Keratinocyte (primary cell): ENCODE data around the gene ARHGDIB. TPM values are rescaled to one million over a fixed set of nuclear protein-coding genes. Genes with fewer than 3 reads are reported as not detected.
A peak's percentile ranks its signal among the peaks of the same experiment; 100 is the strongest.

Source experiments
- DNase-seq: peaks from one replicate; pipeline ENCODE4 v3.0.0-alpha.2; 2011; ENCODE audit warnings: low read depth, missing footprints, low spot score
- FAIRE-seq: peaks from 2 replicates; lab custom pipeline; 2011; peaks lifted over from hg19 to GRCh38; lab: Jason Lieb, UNC
- H2AFZ ChIP-seq: 2 replicates; pipeline ENCODE4 v1.6.0; 2012; ENCODE audit warnings: low read length, control low read depth, inconsistent platforms; ENCODE audit not compliant: control insufficient read depth
- H3K27ac ChIP-seq: 2 replicates; pipeline ENCODE4 v1.5.1; 2011; ENCODE audit warnings: low read length; ENCODE audit not compliant: control insufficient read depth, insufficient read depth
- H3K27me3 ChIP-seq: 3 replicates; pipeline ENCODE4 v1.6.0; 2011; ENCODE audit warnings: low read length; ENCODE audit not compliant: control insufficient read depth, insufficient read depth; ENCODE audit errors: extremely low read depth
- H3K36me3 ChIP-seq, 2 experiments: 2 replicates in 1 of 2; 3 replicates in 1 of 2; pipeline ENCODE4 v1.5.1; 2011; ENCODE audit warnings: low read length in 2 of 2, mild to moderate bottlenecking in 1 of 2; ENCODE audit not compliant: control insufficient read depth in 2 of 2, insufficient read depth in 2 of 2; ENCODE audit errors: extremely low read depth in 1 of 2
- H3K4me1 ChIP-seq: 3 replicates; pipeline ENCODE4 v1.5.1; 2011; ENCODE audit warnings: low read length; ENCODE audit not compliant: control insufficient read depth, insufficient read depth; ENCODE audit errors: extremely low read depth
- H3K4me2 ChIP-seq: 3 replicates; pipeline ENCODE4 v1.6.0; 2011; ENCODE audit warnings: low read depth, low read length; ENCODE audit not compliant: control insufficient read depth, insufficient read depth; ENCODE audit errors: extremely low read depth
- H3K4me3 ChIP-seq, 3 experiments: fragments of 200-600 bp in 1 of 3; sonication (generic) in 1 of 3; 2 replicates in 2 of 3; 3 replicates in 1 of 3; pipeline ENCODE4 v1.5.1; 2011 to 2016; ENCODE audit warnings: low read length in 3 of 3, mild to moderate bottlenecking in 3 of 3, control low read depth in 2 of 3, inconsistent platforms in 1 of 3, low read depth in 1 of 3, mixed read lengths in 1 of 3, mixed run types in 1 of 3, moderate library complexity in 1 of 3; ENCODE audit not compliant: control insufficient read depth in 2 of 3, insufficient read depth in 2 of 3; ENCODE audit errors: extremely low read depth in 1 of 3
- H3K79me2 ChIP-seq: 2 replicates; pipeline ENCODE4 v1.6.0; 2012; ENCODE audit warnings: low read length; ENCODE audit not compliant: control insufficient read depth, insufficient read depth
- H3K9ac ChIP-seq: 3 replicates; pipeline ENCODE4 v1.6.0; 2011; ENCODE audit warnings: low read length; ENCODE audit not compliant: control insufficient read depth, insufficient read depth; ENCODE audit errors: extremely low read depth
- H3K9me1 ChIP-seq: 3 replicates; pipeline ENCODE4 v1.6.0; 2011; ENCODE audit warnings: low read length; ENCODE audit not compliant: control insufficient read depth, insufficient read depth; ENCODE audit errors: extremely low read depth
- H3K9me3 ChIP-seq: 2 replicates; pipeline ENCODE4 v1.5.1; 2012; ENCODE audit warnings: low read depth, low read length; ENCODE audit not compliant: control insufficient read depth
- H4K20me1 ChIP-seq: 3 replicates; pipeline ENCODE4 v1.6.0; 2011; ENCODE audit warnings: low read length; ENCODE audit not compliant: control insufficient read depth, insufficient read depth; ENCODE audit errors: extremely low read depth
- CTCF ChIP-seq, 3 experiments: IDR thresholded peaks in 1 of 3; conservative IDR thresholded peaks in 1 of 3; optimal IDR thresholded peaks in 1 of 3; 2 replicates in 2 of 3; 3 replicates in 1 of 3; pipeline versions ENCODE3 to v1.5.1; 2011; ENCODE audit warnings: low read length in 3 of 3, mild to moderate bottlenecking in 3 of 3, moderate library complexity in 2 of 3, control low read depth in 1 of 3, inconsistent platforms in 1 of 3; ENCODE audit not compliant: insufficient read depth in 2 of 3; ENCODE audit errors: extremely low read depth in 1 of 3
- EZH2 ChIP-seq: IDR thresholded peaks from one replicate; pipeline ENCODE4 v1.6.1; 2012; ENCODE audit warnings: inconsistent platforms, mild to moderate bottlenecking, low read length, moderate library complexity
- dilution Hi-C: fragments of 300-500 bp; cut with MboI; formaldehyde crosslinking; loops from one replicate; pipeline ENCODE4 v1.7.0; 2020; ENCODE audit warnings: low sequenced_read_pairs; ENCODE audit not compliant: extremely low pct_ligation_motif_present
- polyA plus RNA-seq, 5 experiments: library from polyadenylated mRNA; depleted of rRNA in 3 of 5; stranded (reverse) in 3 of 5; stranded (forward) in 1 of 5; unstranded in 1 of 5; fragments of >200 nt; gene quantifications; 1 replicate in 1 of 5; 2 replicates in 3 of 5; 3 replicates in 1 of 5; pipeline versions ENCODE4 v1.2.1 to v1.2.3, GENCODE V29; 2011 to 2012; ENCODE audit warnings: missing spikeins in 2 of 5, low read depth in 1 of 5, low replicate concordance in 1 of 5

Gene ARHGDIB
- polyA plus RNA-seq, 1 donor (not counting 4 experiments of a cell fraction or from before 2014, with no cell fraction given), result 164 TPM

GRCh38 chr12:14959916-14960496 is 1.4 kb downstream of the ARHGDIB start:
- DNase-seq, result no peak
- H3K9me3 ChIP-seq, result no peaks in the 10 kb centered on the region
- no peaks in the 10 kb centered on the region for H4K20me1 ChIP-seq
- no peaks in the 10 kb centered on the region for H3K9me1 ChIP-seq
- peaks cover 22% of the 10 kb centered on the region for H3K4me1 ChIP-seq
- H3K27ac ChIP-seq, result peak overlapping the region; percentile 88
- no peak overlapping the region for H3K9ac ChIP-seq
- TF ChIP-seq CTCF (optimal IDR thresholded peaks at IDR 0.05 in 1 of 3, IDR thresholded peaks at IDR 0.05 in 1 of 3, conservative IDR thresholded peaks at IDR 0.05 in 1 of 3; ENCODE audit: extremely low read depth in 1 of 3, insufficient read depth in 2 of 3, low read length in 3 of 3) (no peak), EZH2 (no peak)
- dilution Hi-C loops, result no loop called here
- no peak for FAIRE-seq
- no peaks in the 10 kb centered on the region for H3K36me3 ChIP-seq
- H2AFZ ChIP-seq, result no peak overlapping the region
- H3K4me3 ChIP-seq, result peak overlapping the region in 1 of 3 experiments; percentile 8
- peak overlapping the region; percentile 89 for H3K4me2 ChIP-seq
- H3K27me3 ChIP-seq, result no peaks in the 10 kb centered on the region
- H3K79me2 ChIP-seq, result peaks cover 19% of the 10 kb centered on the region

GRCh38 chr12:14959463-14959862 is 1.9 kb downstream of the ARHGDIB start:
- Histone ChIP-seq H4K20me1 (no peaks in the 10 kb centered on the region), H3K9me3 (no peaks in the 10 kb centered on the region), H3K4me1 (peaks cover 22% of the 10 kb centered on the region), H3K4me3 (no peak overlapping the region), H3K9me1 (no peaks in the 10 kb centered on the region), H2AFZ (no peak overlapping the region), H3K9ac (no peak overlapping the region), H3K79me2 (peaks cover 21% of the 10 kb centered on the region), H3K4me2 (no peak overlapping the region), H3K36me3 (no peaks in the 10 kb centered on the region), H3K27ac (no peak overlapping the region), H3K27me3 (no peaks in the 10 kb centered on the region)
- dilution Hi-C loops, result no loop called here
- FAIRE-seq, result peak; percentile 71
- TF ChIP-seq EZH2, result no peak
- no peak for TF ChIP-seq CTCF (optimal IDR thresholded peaks at IDR 0.05 in 1 of 3, IDR thresholded peaks at IDR 0.05 in 1 of 3, conservative IDR thresholded peaks at IDR 0.05 in 1 of 3; ENCODE audit: extremely low read depth in 1 of 3, insufficient read depth in 2 of 3, low read length in 3 of 3)
- no peak for DNase-seq
